Left lobe of liver (tissue), 2 donors: ENCODE data around the gene MAP1A. TPM values are rescaled to one million over a fixed set of nuclear protein-coding genes. Genes with fewer than 3 reads are reported as not detected.

Experiments used
- ATAC-seq: fragments of 200-7000 bp; cut with Tn5 transposase; one replicate; pipeline ENCODE4 v1.9.1; 2020; ENCODE audit warnings: mild to moderate bottlenecking, moderate library complexity
- DNase-seq: peaks from one replicate; pipeline ENCODE4 v3.0.0-alpha.2; 2020; ENCODE audit warnings: low spot score
- total RNA-seq: library from RNA; stranded (reverse); gene quantifications from one replicate; pipeline ENCODE4 v1.2.1, GENCODE V29; 2021
- donor health status: DM: no; HTN: no; CAD: no; lungs with moderate emphysema.
- donor health status: DM: no; HTN: yes; CAD: no.

The MAP1A gene
- total RNA-seq, 1 donor from 2014 or later = 0.23 TPM

GRCh38 chr15:43510200-43511011 is 7.0 kb upstream of the MAP1A start:
- peak; percentile 99 for DNase-seq
- ATAC-seq = peak; percentile 98

GRCh38 chr15:43511012-43511885 is 6.2 kb upstream of the MAP1A start:
- ATAC-seq (no peak), DNase-seq (no peak)

- ATAC-seq (no peak), DNase-seq (no peak)
Observed at GRCh38 chr15:43513550-43513949, 3.9 kb upstream of the MAP1A start.

- ATAC-seq (no peak), DNase-seq (no peak)
Observed at GRCh38 chr15:43514241-43515057, 3.0 kb upstream of the MAP1A start.

GRCh38 chr15:43515741-43516140 is 1.7 kb upstream of the MAP1A start:
- no peak for ATAC-seq
- DNase-seq = no peak

- ATAC-seq = no peak
- no peak for DNase-seq
Observed at GRCh38 chr15:43516185-43516584, 1.2 kb upstream of the MAP1A start.

- peak; percentile 19 for DNase-seq
Observed at GRCh38 chr15:43516801-43517353, 531 bp upstream of the MAP1A start.

GRCh38 chr15:43518197-43518761 is 871 bp downstream of the MAP1A start:
- DNase-seq (peak; percentile 38), ATAC-seq (no peak)

More at GRCh38 chr15:43516801-43517353, 531 bp upstream of the MAP1A start:
- ATAC-seq = no peak

- ATAC-seq (no peak), DNase-seq (no peak)
Observed at GRCh38 chr15:43519196-43519595, 1.8 kb downstream of the MAP1A start.

GRCh38 chr15:43520138-43520537 is 2.7 kb downstream of the MAP1A start:
- no peak for ATAC-seq
- peak; percentile 31 for DNase-seq

GRCh38 chr15:43521419-43521818 is 4.0 kb downstream of the MAP1A start:
- ATAC-seq = no peak
- peak; percentile 28 for DNase-seq

GRCh38 chr15:43522247-43522646 is 4.8 kb downstream of the MAP1A start:
- peak; percentile 31 for DNase-seq
- no peak for ATAC-seq

- DNase-seq (no peak), ATAC-seq (no peak)
Observed at GRCh38 chr15:43523646-43524045, 6.2 kb downstream of the MAP1A start.

GRCh38 chr15:43524254-43524845 is 6.9 kb downstream of the MAP1A start:
- DNase-seq (peak; percentile 33), ATAC-seq (no peak)

GRCh38 chr15:43525131-43525530 is 7.7 kb downstream of the MAP1A start:
- ATAC-seq (no peak), DNase-seq (peak; percentile 11)

GRCh38 chr15:43526261-43526930 is 9.0 kb downstream of the MAP1A start:
- no peak for ATAC-seq
- peak; percentile 22 for DNase-seq

GRCh38 chr15:43527016-43527801 is 9.8 kb downstream of the MAP1A start:
- ATAC-seq (no peak), DNase-seq (peak; percentile 16)

GRCh38 chr15:43527802-43528541 is 10.6 kb downstream of the MAP1A start:
- DNase-seq = peak; percentile 33
- no peak for ATAC-seq
